Measurements from ENCODE around the gene OLFML2A.
A peak's percentile ranks its signal among the peaks of the same experiment; 100 is the strongest.

Gene OLFML2A

GRCh38 chr9:124809211-124809610 lies 32.3 kb downstream of the OLFML2A start:
- Histone ChIP-seq H3K36me3 (ENCODE audit: control insufficient read depth, insufficient read depth, low read length) (no peaks in the 10 kb centered on the region), H3K4me1 (ENCODE audit: control insufficient read depth, insufficient read depth, low read length) (peaks cover 32% of the 10 kb centered on the region), H3K27me3 (ENCODE audit: control insufficient read depth, insufficient read depth, low read length, poor library complexity, severe bottlenecking) (no peaks in the 10 kb centered on the region), H3K27ac (ENCODE audit: insufficient read depth, low read depth, low read length, poor library complexity, severe bottlenecking) (no peak overlapping the region), H3K4me3 (ENCODE audit: insufficient read depth, low read depth, low read length) (no peak overlapping the region), H3K9me3 (ENCODE audit: control insufficient read depth, low read length) (no peaks in the 10 kb centered on the region)
- 95 to 96% methylated on average over 6 of the region's 6 CpGs for WGBS, 2 experiments

- 95 to 96% methylated on average over 60 of the region's 60 CpGs for WGBS, 2 experiments
- H3K4me1 ChIP-seq (ENCODE audit: control insufficient read depth, insufficient read depth, low read length): peaks cover 32% of the 10 kb centered on the region
- H3K27me3 ChIP-seq (ENCODE audit: control insufficient read depth, insufficient read depth, low read length, poor library complexity, severe bottlenecking): no peaks in the 10 kb centered on the region
- no peaks in the 10 kb centered on the region for H3K9me3 ChIP-seq (ENCODE audit: control insufficient read depth, low read length)
- no peak overlapping the region for H3K27ac ChIP-seq (ENCODE audit: insufficient read depth, low read depth, low read length, poor library complexity, severe bottlenecking)
- H3K4me3 ChIP-seq (ENCODE audit: insufficient read depth, low read depth, low read length): no peak overlapping the region
- H3K36me3 ChIP-seq (ENCODE audit: control insufficient read depth, insufficient read depth, low read length): no peaks in the 10 kb centered on the region
Observed at GRCh38 chr9:124809741-124810500, 33.0 kb downstream of the OLFML2A start.

- no peaks in the 10 kb centered on the region for H3K36me3 ChIP-seq (ENCODE audit: control insufficient read depth, insufficient read depth, low read length)
- no peaks in the 10 kb centered on the region for H3K27me3 ChIP-seq (ENCODE audit: control insufficient read depth, insufficient read depth, low read length, poor library complexity, severe bottlenecking)
- no peaks in the 10 kb centered on the region for H3K9me3 ChIP-seq (ENCODE audit: control insufficient read depth, low read length)
- H3K4me1 ChIP-seq (ENCODE audit: control insufficient read depth, insufficient read depth, low read length): peaks cover 32% of the 10 kb centered on the region
- 24 to 29% methylated on average over 12 of the region's 12 CpGs for WGBS, 2 experiments
- H3K4me3 ChIP-seq (ENCODE audit: insufficient read depth, low read depth, low read length): no peak overlapping the region
- H3K27ac ChIP-seq (ENCODE audit: insufficient read depth, low read depth, low read length, poor library complexity, severe bottlenecking): peak overlapping the region; percentile 79
Observed at GRCh38 chr9:124810663-124811355, 33.9 kb downstream of the OLFML2A start.

GRCh38 chr9:124812441-124812876 lies 35.5 kb downstream of the OLFML2A start:
- H3K27ac ChIP-seq (ENCODE audit: insufficient read depth, low read depth, low read length, poor library complexity, severe bottlenecking): no peak overlapping the region
- 62 to 77% methylated on average over 3 to 6 of the region's 6 CpGs for WGBS, 2 experiments
- H3K4me1 ChIP-seq (ENCODE audit: control insufficient read depth, insufficient read depth, low read length): peaks cover 32% of the 10 kb centered on the region
- no peak overlapping the region for H3K4me3 ChIP-seq (ENCODE audit: insufficient read depth, low read depth, low read length)
- no peaks in the 10 kb centered on the region for H3K9me3 ChIP-seq (ENCODE audit: control insufficient read depth, low read length)
- no peaks in the 10 kb centered on the region for H3K27me3 ChIP-seq (ENCODE audit: control insufficient read depth, insufficient read depth, low read length, poor library complexity, severe bottlenecking)
- H3K36me3 ChIP-seq (ENCODE audit: control insufficient read depth, insufficient read depth, low read length): no peaks in the 10 kb centered on the region

- H3K27ac ChIP-seq (ENCODE audit: insufficient read depth, low read depth, low read length, poor library complexity, severe bottlenecking): no peak overlapping the region
- H3K27me3 ChIP-seq (ENCODE audit: control insufficient read depth, insufficient read depth, low read length, poor library complexity, severe bottlenecking): no peaks in the 10 kb centered on the region
Observed at GRCh38 chr9:124813041-124813440, 36.1 kb downstream of the OLFML2A start.

GRCh38 chr9:124813501-124814163 lies 36.7 kb downstream of the OLFML2A start:
- no peak overlapping the region for H3K27ac ChIP-seq (ENCODE audit: insufficient read depth, low read depth, low read length, poor library complexity, severe bottlenecking)
- WGBS, 2 experiments: 82 to 84% methylated on average over 11 of the region's 11 CpGs
- no peaks in the 10 kb centered on the region for H3K36me3 ChIP-seq (ENCODE audit: control insufficient read depth, insufficient read depth, low read length)
- H3K4me1 ChIP-seq (ENCODE audit: control insufficient read depth, insufficient read depth, low read length): peaks cover 32% of the 10 kb centered on the region
- H3K9me3 ChIP-seq (ENCODE audit: control insufficient read depth, low read length): no peaks in the 10 kb centered on the region
- H3K27me3 ChIP-seq (ENCODE audit: control insufficient read depth, insufficient read depth, low read length, poor library complexity, severe bottlenecking): no peaks in the 10 kb centered on the region
- H3K4me3 ChIP-seq (ENCODE audit: insufficient read depth, low read depth, low read length): no peak overlapping the region

More at GRCh38 chr9:124813041-124813440, 36.1 kb downstream of the OLFML2A start:
- Histone ChIP-seq H3K9me3 (ENCODE audit: control insufficient read depth, low read length) (no peaks in the 10 kb centered on the region), H3K36me3 (ENCODE audit: control insufficient read depth, insufficient read depth, low read length) (no peaks in the 10 kb centered on the region), H3K4me1 (ENCODE audit: control insufficient read depth, insufficient read depth, low read length) (peaks cover 32% of the 10 kb centered on the region), H3K4me3 (ENCODE audit: insufficient read depth, low read depth, low read length) (no peak overlapping the region)
- WGBS, 2 experiments: 80 to 81% methylated on average over 7 of the region's 7 CpGs

GRCh38 chr9:124814164-124814535 lies 37.2 kb downstream of the OLFML2A start:
- Histone ChIP-seq H3K4me1 (ENCODE audit: control insufficient read depth, insufficient read depth, low read length) (peaks cover 32% of the 10 kb centered on the region), H3K36me3 (ENCODE audit: control insufficient read depth, insufficient read depth, low read length) (no peaks in the 10 kb centered on the region), H3K9me3 (ENCODE audit: control insufficient read depth, low read length) (no peaks in the 10 kb centered on the region), H3K27ac (ENCODE audit: insufficient read depth, low read depth, low read length, poor library complexity, severe bottlenecking) (no peak overlapping the region), H3K27me3 (ENCODE audit: control insufficient read depth, insufficient read depth, low read length, poor library complexity, severe bottlenecking) (no peaks in the 10 kb centered on the region), H3K4me3 (ENCODE audit: insufficient read depth, low read depth, low read length) (no peak overlapping the region)
- WGBS, 2 experiments: 94 to 95% methylated on average over 5 of the region's 5 CpGs

GRCh38 chr9:124815601-124816000 lies 38.7 kb downstream of the OLFML2A start:
- no peak overlapping the region for H3K4me3 ChIP-seq (ENCODE audit: insufficient read depth, low read depth, low read length)
- no peaks in the 10 kb centered on the region for H3K9me3 ChIP-seq (ENCODE audit: control insufficient read depth, low read length)
- H3K27me3 ChIP-seq (ENCODE audit: control insufficient read depth, insufficient read depth, low read length, poor library complexity, severe bottlenecking): no peaks in the 10 kb centered on the region
- 92 to 95% methylated on average over 5 of the region's 5 CpGs for WGBS, 2 experiments
- no peak overlapping the region for H3K27ac ChIP-seq (ENCODE audit: insufficient read depth, low read depth, low read length, poor library complexity, severe bottlenecking)
- H3K4me1 ChIP-seq (ENCODE audit: control insufficient read depth, insufficient read depth, low read length): peaks cover 30% of the 10 kb centered on the region
- no peaks in the 10 kb centered on the region for H3K36me3 ChIP-seq (ENCODE audit: control insufficient read depth, insufficient read depth, low read length)

GRCh38 chr9:124818431-124819281 lies 41.7 kb downstream of the OLFML2A start:
- no peaks in the 10 kb centered on the region for H3K27me3 ChIP-seq (ENCODE audit: control insufficient read depth, insufficient read depth, low read length, poor library complexity, severe bottlenecking)
- H3K27ac ChIP-seq (ENCODE audit: insufficient read depth, low read depth, low read length, poor library complexity, severe bottlenecking): no peak overlapping the region
- WGBS, 2 experiments: 81 to 83% methylated on average over 18 of the region's 18 CpGs

More at GRCh38 chr9:124818431-124819281, 41.7 kb downstream of the OLFML2A start:
- Histone ChIP-seq H3K4me3 (ENCODE audit: insufficient read depth, low read depth, low read length) (no peak overlapping the region), H3K4me1 (ENCODE audit: control insufficient read depth, insufficient read depth, low read length) (peaks cover 8% of the 10 kb centered on the region), H3K9me3 (ENCODE audit: control insufficient read depth, low read length) (no peaks in the 10 kb centered on the region), H3K36me3 (ENCODE audit: control insufficient read depth, insufficient read depth, low read length) (no peaks in the 10 kb centered on the region)

Measured in ectodermal cell (in vitro differentiated cells).